ENCODE data around the gene ATG7.

The ATG7 gene

DNA sequence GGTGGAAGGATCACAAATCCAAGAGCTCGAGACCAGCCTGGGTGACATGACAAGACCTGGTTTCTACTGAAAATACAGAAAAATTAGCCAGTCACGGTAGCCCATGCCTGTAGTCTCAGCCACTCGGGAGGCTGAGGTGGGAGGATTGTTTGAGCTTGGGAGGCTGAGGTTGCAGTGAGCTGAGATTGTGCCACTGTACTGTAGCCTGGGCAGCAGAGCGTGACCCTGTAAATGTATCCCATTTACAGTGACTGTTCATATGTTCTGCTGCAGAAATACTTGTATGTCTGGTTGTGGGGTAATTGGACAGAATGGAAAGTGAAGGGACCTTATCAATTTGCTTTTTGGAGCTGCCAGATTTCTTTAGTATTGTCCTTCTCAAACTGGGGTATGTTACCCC, 24.9 kb downstream of the ATG7 start:
- Histone ChIP-seq H3K36me3 (ENCODE audit: insufficient read depth) (no peaks in the 10 kb centered on the region), H3K4me1 (ENCODE audit: low read depth, poor library complexity, severe bottlenecking) (peaks cover 38% of the 10 kb centered on the region), H2AFZ (ENCODE audit: low read depth) (no peak overlapping the region), H3K9ac (no peak overlapping the region), H4K20me1 (ENCODE audit: insufficient read depth) (no peaks in the 10 kb centered on the region), H3K27me3 (ENCODE audit: insufficient read depth, low read depth) (no peaks in the 10 kb centered on the region), H3K79me2 (ENCODE audit: insufficient read depth, low read depth) (no peaks in the 10 kb centered on the region), H3K4me3 (IDR thresholded peaks at IDR 0.05; ENCODE audit: insufficient read depth, low read depth, low read length) (no peak overlapping the region), H3K4me2 (no peak overlapping the region), H3K27ac (no peak overlapping the region)
- no peak for TF ChIP-seq CTCF (conservative IDR thresholded peaks at IDR 0.05; ENCODE audit: low read depth, low read length)

GRCh38 chr3:11300970-11301369, 28.8 kb downstream of the ATG7 start:
- Histone ChIP-seq H3K4me2 (peak overlapping the region; percentile 73), H3K27ac (peak overlapping the region; percentile 77), H3K79me2 (ENCODE audit: insufficient read depth, low read depth) (no peaks in the 10 kb centered on the region), H4K20me1 (ENCODE audit: insufficient read depth) (no peaks in the 10 kb centered on the region), H3K27me3 (ENCODE audit: insufficient read depth, low read depth) (no peaks in the 10 kb centered on the region), H3K4me3 (IDR thresholded peaks at IDR 0.05; ENCODE audit: insufficient read depth, low read depth, low read length) (no peak overlapping the region), H3K36me3 (ENCODE audit: insufficient read depth) (no peaks in the 10 kb centered on the region), H3K9ac (peak overlapping the region; percentile 46; the same call in 1 of the 2 replicates), H3K4me1 (ENCODE audit: low read depth, poor library complexity, severe bottlenecking) (peaks cover 69% of the 10 kb centered on the region), H2AFZ (ENCODE audit: low read depth) (no peak overlapping the region)
- no peak for TF ChIP-seq CTCF (conservative IDR thresholded peaks at IDR 0.05; ENCODE audit: low read depth, low read length)

- no peaks in the 10 kb centered on the region for H3K27me3 ChIP-seq (ENCODE audit: insufficient read depth, low read depth)
- no peak overlapping the region for H3K9ac ChIP-seq
- no peak overlapping the region for H3K4me3 ChIP-seq (IDR thresholded peaks at IDR 0.05; ENCODE audit: insufficient read depth, low read depth, low read length)
- H3K27ac ChIP-seq = no peak overlapping the region
- no peak for TF ChIP-seq CTCF (conservative IDR thresholded peaks at IDR 0.05; ENCODE audit: low read depth, low read length)
- H3K4me1 ChIP-seq (ENCODE audit: low read depth, poor library complexity, severe bottlenecking) = peaks cover 83% of the 10 kb centered on the region
- H3K4me2 ChIP-seq = no peak overlapping the region
- no peaks in the 10 kb centered on the region for H4K20me1 ChIP-seq (ENCODE audit: insufficient read depth)
- no peak overlapping the region for H2AFZ ChIP-seq (ENCODE audit: low read depth)
- no peaks in the 10 kb centered on the region for H3K79me2 ChIP-seq (ENCODE audit: insufficient read depth, low read depth)
- no peaks in the 10 kb centered on the region for H3K36me3 ChIP-seq (ENCODE audit: insufficient read depth)
These were observed 30.2 kb downstream of the ATG7 start for GRCh38 chr3:11302444-11302843.

DNA sequence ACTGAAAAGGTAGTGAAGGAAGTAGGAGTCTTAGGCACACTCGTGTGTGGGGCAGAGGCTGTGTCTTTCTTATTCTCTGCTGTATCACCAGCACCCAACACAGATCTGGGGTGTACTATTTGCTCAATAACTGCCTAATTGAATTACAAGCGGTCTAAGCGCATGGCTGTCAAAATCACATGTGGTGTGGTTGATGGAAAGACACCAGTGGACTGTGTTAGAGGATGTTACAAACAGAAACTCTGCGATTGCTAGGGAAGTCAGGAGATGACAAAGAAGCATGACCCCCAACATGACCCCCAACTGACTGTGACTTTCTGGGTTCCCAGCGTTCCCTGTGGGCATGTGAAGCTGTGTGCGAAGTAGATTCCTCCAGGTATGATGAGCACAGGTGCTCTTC, 32.0 kb downstream of the ATG7 start:
- TF ChIP-seq CTCF (conservative IDR thresholded peaks at IDR 0.05; ENCODE audit: low read depth, low read length) = no peak
- H3K27me3 ChIP-seq (ENCODE audit: insufficient read depth, low read depth) = no peaks in the 10 kb centered on the region
- H4K20me1 ChIP-seq (ENCODE audit: insufficient read depth) = no peaks in the 10 kb centered on the region
- no peak overlapping the region for H2AFZ ChIP-seq (ENCODE audit: low read depth)
- H3K4me3 ChIP-seq (IDR thresholded peaks at IDR 0.05; ENCODE audit: insufficient read depth, low read depth, low read length) = no peak overlapping the region
- no peak overlapping the region for H3K27ac ChIP-seq
- H3K4me2 ChIP-seq = no peak overlapping the region
- no peaks in the 10 kb centered on the region for H3K36me3 ChIP-seq (ENCODE audit: insufficient read depth)
- no peak overlapping the region for H3K9ac ChIP-seq
- no peaks in the 10 kb centered on the region for H3K79me2 ChIP-seq (ENCODE audit: insufficient read depth, low read depth)
- peaks cover 80% of the 10 kb centered on the region for H3K4me1 ChIP-seq (ENCODE audit: low read depth, poor library complexity, severe bottlenecking)
